ENCODE measurements around the gene HSF5.

Gene HSF5

DNA sequence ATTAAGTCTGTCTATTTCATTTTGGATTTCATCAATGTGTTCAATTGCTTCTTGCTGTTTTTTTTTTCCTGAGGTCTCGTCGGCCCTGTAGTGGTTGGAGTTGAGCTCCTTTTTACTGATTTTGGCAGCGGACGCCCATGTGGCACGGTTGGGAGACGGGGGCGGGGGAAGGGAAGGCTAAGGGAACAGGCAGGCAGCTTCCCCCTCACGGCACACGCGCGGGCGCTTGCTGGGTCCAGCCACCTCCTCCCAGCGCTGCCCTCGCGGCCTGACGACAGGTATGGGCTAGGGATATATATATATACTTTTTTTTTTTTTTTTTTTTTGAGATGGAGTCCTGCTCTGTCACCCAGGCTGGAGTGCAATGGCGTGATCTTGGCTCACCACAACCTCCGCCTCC is 11.4 kb downstream of the HSF5 start:
- no peak for DNase-seq

GRCh38 chr17:58475985-58476384 is 12.2 kb downstream of the HSF5 start:
- no peak for DNase-seq

- no peak for DNase-seq
Measured at GRCh38 chr17:58470356-58470755, 17.9 kb downstream of the HSF5 start.

GRCh38 chr17:58468944-58469343 is 19.3 kb downstream of the HSF5 start:
- DNase-seq = no peak

DNA sequence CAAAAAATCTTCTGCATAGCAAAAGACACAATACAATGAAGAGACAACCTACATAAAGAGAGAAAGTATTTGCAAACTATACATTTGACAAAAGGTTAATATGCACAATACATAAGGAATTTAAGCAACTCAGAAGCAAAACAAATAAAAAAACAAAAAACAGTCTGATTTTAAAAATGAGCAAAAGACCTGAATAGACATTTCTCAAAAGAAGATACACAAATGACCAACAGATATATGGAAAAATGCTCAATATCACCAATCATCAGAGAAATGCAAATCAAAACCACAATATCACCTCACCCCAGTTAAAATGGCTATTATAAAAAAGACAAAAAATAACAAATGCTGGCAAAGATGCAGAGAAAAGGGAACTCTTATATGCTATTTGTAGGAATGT is 32.7 kb downstream of the HSF5 start:
- DNase-seq = no peak

DNA sequence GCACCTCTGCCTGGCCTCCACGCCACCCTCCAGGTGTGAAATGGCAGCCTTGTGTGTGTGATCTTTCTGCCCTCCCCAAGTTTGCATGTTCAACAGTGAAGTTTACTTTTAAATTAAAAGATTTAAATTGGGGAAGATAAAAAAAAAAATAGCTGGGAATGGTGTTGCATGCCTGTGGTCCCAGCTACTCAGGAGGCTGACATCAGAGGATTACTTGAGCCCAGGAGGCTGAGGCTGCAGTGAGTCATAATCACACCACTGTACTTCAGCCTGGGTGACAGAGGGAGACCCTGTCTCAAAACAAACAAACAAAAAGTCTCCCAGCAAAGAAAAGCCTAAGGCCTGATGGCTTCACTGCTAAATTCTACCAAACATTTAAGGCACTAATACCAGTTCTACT is 35.5 kb downstream of the HSF5 start:
- DNase-seq = no peak

- peak; percentile 62 for DNase-seq
Measured at GRCh38 chr17:58447039-58447975, 40.9 kb downstream of the HSF5 start.

DNA sequence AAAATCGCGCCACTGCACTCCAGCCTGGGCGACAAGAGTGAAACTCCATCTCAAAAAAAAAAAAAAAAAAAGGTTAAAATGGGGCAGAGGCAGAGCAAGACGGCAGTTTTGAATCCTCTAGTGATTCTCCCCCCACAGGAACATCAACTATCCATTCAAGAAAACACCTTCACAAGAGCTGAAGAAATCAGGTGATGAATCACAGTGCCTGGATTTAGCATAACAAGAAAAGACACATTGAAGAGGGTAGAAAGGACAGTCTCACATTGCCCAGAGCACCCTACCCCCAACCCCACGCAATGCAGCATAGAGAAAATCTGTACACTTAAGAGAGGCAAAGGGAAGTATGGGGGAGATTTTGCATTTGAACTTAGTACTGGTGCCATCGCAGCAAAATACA is 42.1 kb downstream of the HSF5 start:
- DNase-seq = no peak

DNA sequence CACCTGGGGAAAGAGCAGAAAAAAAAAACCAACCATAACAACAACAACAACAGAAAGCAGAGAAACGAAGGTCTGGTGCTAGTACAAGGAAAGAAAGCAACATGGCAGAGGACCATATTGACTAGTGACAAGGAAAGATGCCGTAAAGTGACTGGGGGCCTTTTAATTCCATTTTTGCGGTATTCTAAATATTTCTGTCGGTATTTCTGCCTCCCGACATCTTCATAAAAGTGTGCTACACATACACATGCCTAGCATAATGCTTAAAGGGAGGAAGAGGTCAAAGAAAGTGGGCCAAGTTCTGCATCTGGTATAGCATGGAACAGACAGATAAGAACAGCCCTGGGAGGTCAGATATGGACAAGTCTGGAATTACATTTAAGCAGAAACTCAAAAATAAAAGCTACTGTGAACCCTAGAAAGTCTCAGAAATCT is 51.4 kb downstream of the HSF5 start:
- no peak for DNase-seq

DNA sequence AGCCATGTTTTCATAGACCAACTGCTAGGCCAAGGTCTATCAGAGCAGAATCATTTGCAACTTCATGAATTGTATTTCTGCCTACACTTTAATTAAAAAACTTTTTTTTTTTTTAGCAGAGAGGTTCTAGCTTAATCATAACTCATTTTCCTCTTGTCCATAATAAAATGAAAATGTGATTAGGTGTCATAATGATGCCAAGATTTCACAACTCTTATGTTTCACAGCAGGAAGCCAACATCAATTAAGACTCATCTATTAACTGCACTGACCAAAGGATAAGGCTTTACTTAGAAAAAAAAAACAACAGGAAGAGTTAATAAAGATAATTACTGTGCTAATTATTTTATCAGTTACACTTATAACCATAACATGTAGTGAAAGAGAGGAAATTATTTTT is 52.0 kb downstream of the HSF5 start:
- no peak for DNase-seq

GRCh38 chr17:58432806-58433573 is 55.2 kb downstream of the HSF5 start:
- DNase-seq = no peak

- DNase-seq = no peak
Measured at GRCh38 chr17:58427807-58428206, 60.4 kb downstream of the HSF5 start.

- no peak for DNase-seq
Measured at GRCh38 chr17:58421711-58422110, 66.5 kb downstream of the HSF5 start.

DNA sequence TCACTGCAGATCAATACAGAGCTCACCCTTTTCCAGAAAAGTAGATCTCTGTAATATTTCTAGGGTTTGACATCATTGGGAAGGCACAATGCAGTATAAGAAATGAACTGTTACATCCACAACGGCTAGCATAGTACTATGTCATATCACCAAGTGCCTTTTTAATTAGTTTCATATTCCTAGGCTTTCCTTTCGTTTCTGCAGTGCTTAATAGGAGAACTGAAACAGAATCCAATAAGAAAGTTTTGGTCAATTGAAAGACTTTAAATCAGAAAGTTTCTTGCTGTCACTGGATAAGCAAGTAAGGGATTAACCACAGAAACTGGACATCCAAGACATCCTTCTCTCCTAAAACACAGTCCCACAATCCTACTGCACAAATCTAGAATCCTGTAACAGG is 67.4 kb downstream of the HSF5 start:
- DNase-seq = no peak

GRCh38 chr17:58417300-58418092 is 70.7 kb downstream of the HSF5 start, which contains the start of gene RNF43:
Gene RNF43, minus strand, starts transcription at chr17:58417534. Its CDS starts 1,957 bp downstream, at chr17:58415577.
- peak; percentile 89 for DNase-seq

GRCh38 chr17:58416937-58417299 is 71.3 kb downstream of the HSF5 start:
- DNase-seq = no peak

- DNase-seq = no peak
Measured at GRCh38 chr17:58416396-58416795, 71.8 kb downstream of the HSF5 start.

GRCh38 chr17:58415371-58416055 is 72.7 kb downstream of the HSF5 start:
- DNase-seq = no peak

DNA sequence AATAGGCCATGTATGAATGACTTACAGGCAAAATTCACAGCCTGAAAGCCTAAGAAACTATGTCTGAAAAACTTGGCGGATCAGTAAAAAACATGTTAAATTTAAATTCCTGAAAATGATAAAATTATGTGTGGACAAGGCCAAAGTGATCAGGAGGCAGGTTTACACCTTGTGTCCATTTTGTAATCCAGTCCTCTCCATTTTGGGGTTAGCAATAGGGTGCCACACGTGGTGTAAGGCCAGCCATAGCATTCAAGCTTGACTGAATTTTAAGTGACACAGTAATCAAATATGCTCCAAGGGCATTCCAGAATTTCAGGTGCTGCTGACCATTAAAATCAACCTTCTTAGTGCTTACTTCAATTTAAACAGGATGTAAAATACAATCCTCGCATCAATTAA is 73.6 kb downstream of the HSF5 start:
- DNase-seq = no peak

DNA sequence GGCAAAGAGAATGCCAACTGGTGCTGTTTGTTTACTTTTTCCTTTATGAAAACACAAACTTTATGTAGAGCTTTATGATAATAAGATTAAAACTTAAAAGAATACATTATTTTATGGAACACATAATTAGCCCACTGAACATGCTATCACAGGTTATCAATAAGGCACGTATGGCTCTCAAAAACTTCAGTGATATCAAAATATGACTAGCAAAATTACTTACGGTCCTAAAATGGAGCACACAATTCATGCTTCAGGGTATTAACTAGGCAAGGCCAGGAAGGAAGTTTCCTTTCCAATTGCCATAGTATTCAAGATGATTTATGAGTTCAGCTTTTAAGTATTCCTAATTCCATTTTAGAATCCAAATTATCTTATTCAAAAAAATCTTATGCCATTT is 74.5 kb downstream of the HSF5 start:
- no peak for DNase-seq

- DNase-seq = no peak
Measured at GRCh38 chr17:58412961-58413586, 75.1 kb downstream of the HSF5 start.

- DNase-seq = no peak
Measured at GRCh38 chr17:58412064-58412703, 76.0 kb downstream of the HSF5 start.
